Adipose tissue (tissue), 3 donors: ENCODE measurements around the gene GPX2. TPM values are rescaled to one million over a fixed set of nuclear protein-coding genes. Genes with fewer than 3 reads are reported as not detected.

Experiments
- H3K27ac ChIP-seq: one replicate; pipeline ENCODE4 v1.5.1; 2013; ENCODE audit warnings: low read depth, low read length
- WGBS, 3 donors: extraction: QIAGEN DNeasy Blood & Tissue Kit; methylation state at CpG; one replicate each; pipeline ENCODE4 v1.1.7; 2013; 5-methylcytosine and 5-hydroxymethylcytosine counted together
- polyA plus RNA-seq, 3 donors: library from polyadenylated mRNA; stranded (reverse); fragments of 200-250 nt; gene quantifications; one replicate each; pipeline ENCODE4 v1.2.3, GENCODE V29; 2013
- donor health status: healthy with polysubstance abuse.
- donor health status: Bipolar disorder and iron deficiency.
- donor health status: healthy.

The GPX2 gene
- polyA plus RNA-seq, 3 donors: 2.9 to 24.8 (median 3.3) TPM

- 94 to 97% (median 94%) methylated on average over 12 of the region's 12 CpGs for WGBS, 3 donors
Measured at GRCh38 chr14:64945431-64946178, 3.1 kb upstream of the GPX2 start.

GRCh38 chr14:64944861-64945260 lies 2.3 kb upstream of the GPX2 start:
- WGBS, 3 donors: 92 to 95% (median 92%) methylated on average over 4 of the region's 4 CpGs
- no peak overlapping the region for H3K27ac ChIP-seq

More at GRCh38 chr14:64945431-64946178, 3.1 kb upstream of the GPX2 start:
- no peak overlapping the region for H3K27ac ChIP-seq

GRCh38 chr14:64944041-64944440 lies 1.5 kb upstream of the GPX2 start:
- WGBS, 3 donors: 86 to 93% (median 92%) methylated on average over 2 of the region's 2 CpGs

GRCh38 chr14:64943556-64943955 lies 1.0 kb upstream of the GPX2 start:
- WGBS, 3 donors: 56 to 84% (median 64%) methylated on average over 6 of the region's 6 CpGs
- H3K27ac ChIP-seq: no peak overlapping the region

More at GRCh38 chr14:64944041-64944440, 1.5 kb upstream of the GPX2 start:
- no peak overlapping the region for H3K27ac ChIP-seq

- no peak overlapping the region for H3K27ac ChIP-seq
- WGBS, 3 donors: 94 to 99% (median 94%) methylated on average over 3 of the region's 3 CpGs
Measured at GRCh38 chr14:64940336-64940910, 2.1 kb downstream of the GPX2 start.

- WGBS, 3 donors: 74 to 77% (median 75%) methylated on average over 3 of the region's 3 CpGs
- H3K27ac ChIP-seq: no peak overlapping the region
Measured at GRCh38 chr14:64939817-64940190, 2.7 kb downstream of the GPX2 start.

GRCh38 chr14:64938972-64939816 lies 3.4 kb downstream of the GPX2 start:
- WGBS, 3 donors: 77 to 93% (median 91%) methylated on average over 17 of the region's 17 CpGs
- H3K27ac ChIP-seq: no peak overlapping the region

GRCh38 chr14:64937821-64938193 lies 4.7 kb downstream of the GPX2 start:
- WGBS, 3 donors: 93 to 100% (median 97%) methylated on average over 1 of the region's 1 CpG
- no peak overlapping the region for H3K27ac ChIP-seq

- 15 to 47% (median 34%) methylated on average over 1 of the region's 1 CpG for WGBS, 3 donors
- no peak overlapping the region for H3K27ac ChIP-seq
Measured at GRCh38 chr14:64937171-64937820, 5.2 kb downstream of the GPX2 start.

- WGBS, 3 donors: 85 to 91% (median 89%) methylated on average over 2 of the region's 2 CpGs
Measured at GRCh38 chr14:64935508-64935907, 7.0 kb downstream of the GPX2 start.

GRCh38 chr14:64934338-64934929 lies 8.1 kb downstream of the GPX2 start:
- no peak overlapping the region for H3K27ac ChIP-seq
- 50 to 60% (median 60%) methylated on average over 1 of the region's 1 CpG for WGBS, 3 donors

More at GRCh38 chr14:64935508-64935907, 7.0 kb downstream of the GPX2 start:
- H3K27ac ChIP-seq: no peak overlapping the region

GRCh38 chr14:64932231-64932630 lies 10.3 kb downstream of the GPX2 start:
- H3K27ac ChIP-seq: no peak overlapping the region

- WGBS, 3 donors: 87 to 96% (median 92%) methylated on average over 2 of the region's 2 CpGs
- no peak overlapping the region for H3K27ac ChIP-seq
Measured at GRCh38 chr14:64931123-64931522, 11.4 kb downstream of the GPX2 start.

GRCh38 chr14:64930085-64930843 lies 12.3 kb downstream of the GPX2 start:
- H3K27ac ChIP-seq: no peak overlapping the region
- 62 to 82% (median 80%) methylated on average over 3 of the region's 3 CpGs for WGBS, 3 donors

- no peak overlapping the region for H3K27ac ChIP-seq
- 96 to 97% (median 96%) methylated on average over 3 of the region's 3 CpGs for WGBS, 3 donors
Measured at GRCh38 chr14:64929014-64929359, 13.6 kb downstream of the GPX2 start.

GRCh38 chr14:64928239-64929013 lies 14.1 kb downstream of the GPX2 start:
- no peak overlapping the region for H3K27ac ChIP-seq
- 68 to 88% (median 71%) methylated on average over 7 of the region's 7 CpGs for WGBS, 3 donors

GRCh38 chr14:64927031-64927430 lies 15.5 kb downstream of the GPX2 start:
- 69 to 92% (median 83%) methylated on average over 3 of the region's 3 CpGs for WGBS, 3 donors

More at GRCh38 chr14:64927031-64927430, 15.5 kb downstream of the GPX2 start:
- H3K27ac ChIP-seq: no peak overlapping the region
